Calu3 (cell line): ENCODE data around the gene ZNF277. TPM values are rescaled to one million over a fixed set of nuclear protein-coding genes. Genes with fewer than 3 reads are reported as not detected.

Experiments
- BruUV-seq: library from RNA; stranded (reverse); fragments of 400-500 nt; replicated peaks from 2 replicates; lab custom pipeline; 2021; lab: Mats Ljungman, UMichigan
- CTCF ChIA-PET: fragments of 300-600 bp; sonication (Branson Sonifier 250); formaldehyde crosslinking; loops from one replicate; lab custom pipeline; 2022; ENCODE audit warnings: antibody characterized with exemption; lab: Charles Lee
- DNase-seq: peaks from one replicate; pipeline ENCODE4 v3.0.0; 2022
- H3K27ac Mint-ChIP-seq: one replicate; pipeline ENCODE4 v1.8.0; 2022; ENCODE audit warnings: mixed read lengths; ENCODE audit not compliant: unreplicated experiment
- H3K27me3 Mint-ChIP-seq: one replicate; pipeline ENCODE4 v1.8.0; 2022; ENCODE audit warnings: mixed read lengths; ENCODE audit not compliant: unreplicated experiment
- H3K36me3 Mint-ChIP-seq: one replicate; pipeline ENCODE4 v1.8.0; 2022; ENCODE audit warnings: mild to moderate bottlenecking, moderate library complexity, mixed read lengths; ENCODE audit not compliant: insufficient read depth, unreplicated experiment
- H3K4me1 Mint-ChIP-seq: one replicate; pipeline ENCODE4 v1.8.0; 2022; ENCODE audit warnings: mild to moderate bottlenecking, low read depth, mixed read lengths; ENCODE audit not compliant: unreplicated experiment
- H3K4me3 Mint-ChIP-seq: one replicate; pipeline ENCODE4 v1.8.0; 2022; ENCODE audit warnings: mild to moderate bottlenecking, low read depth, moderate library complexity, mixed read lengths; ENCODE audit not compliant: unreplicated experiment
- H3K9me3 Mint-ChIP-seq: one replicate; pipeline ENCODE4 v1.8.0; 2022; ENCODE audit warnings: low read depth, mixed read lengths; ENCODE audit not compliant: unreplicated experiment
- intact Hi-C: fragments of 100-400 bp; cut with micrococcal nuclease; formaldehyde crosslinking; loops from one replicate; pipeline ENCODE4 v1.10.0; 2022; ENCODE audit not compliant: unreplicated experiment
- total RNA-seq: library from RNA; stranded (reverse); gene quantifications from 2 replicates; pipeline ENCODE4 v1.2.3, GENCODE V29; 2022
- TF ChIP-seq, protein P1 (sequence below): fragments of 200-600 bp; IDR thresholded peaks from one replicate; pipeline ENCODE4 v1.8.0; 2022; ENCODE audit warnings: antibody characterized with exemption; ENCODE audit not compliant: unreplicated experiment

The ZNF277 gene
- total RNA-seq, 1 experiment from 2014 or later, result 18.1 TPM

DNA sequence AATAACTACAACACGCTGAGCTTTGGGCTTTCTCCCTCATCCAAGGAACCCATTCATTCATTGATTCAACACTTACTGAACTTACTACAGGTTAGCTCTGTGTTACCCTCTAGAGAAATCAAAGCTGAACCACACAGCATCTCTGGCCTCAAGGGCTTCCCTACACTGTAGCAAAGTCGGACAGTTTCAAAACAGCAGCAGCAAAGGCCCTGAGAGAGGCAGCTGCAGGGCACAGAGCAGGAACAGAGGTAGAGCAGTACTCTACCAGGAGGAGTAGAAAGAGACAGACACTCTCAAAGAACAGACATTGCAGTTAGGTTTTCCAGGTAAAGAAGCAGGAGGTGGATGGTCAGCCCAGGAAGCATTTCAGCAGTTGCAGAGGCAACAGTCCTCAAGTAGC lies 16.4 kb upstream of the ZNF277 start:
- no peak for DNase-seq
- Mint-ChIP-seq H3K4me1 (no peaks in the 10 kb centered on the region), H3K27me3 (no peaks in the 10 kb centered on the region), H3K4me3 (no peak overlapping the region), H3K36me3 (no peaks in the 10 kb centered on the region), H3K27ac (no peak overlapping the region), H3K9me3 (no peaks in the 10 kb centered on the region)
- CTCF ChIA-PET, result no interaction called here
- intact Hi-C loops, result no loop called here
- no TSS peak for BruUV-seq
- TF ChIP-seq, protein P1, sequence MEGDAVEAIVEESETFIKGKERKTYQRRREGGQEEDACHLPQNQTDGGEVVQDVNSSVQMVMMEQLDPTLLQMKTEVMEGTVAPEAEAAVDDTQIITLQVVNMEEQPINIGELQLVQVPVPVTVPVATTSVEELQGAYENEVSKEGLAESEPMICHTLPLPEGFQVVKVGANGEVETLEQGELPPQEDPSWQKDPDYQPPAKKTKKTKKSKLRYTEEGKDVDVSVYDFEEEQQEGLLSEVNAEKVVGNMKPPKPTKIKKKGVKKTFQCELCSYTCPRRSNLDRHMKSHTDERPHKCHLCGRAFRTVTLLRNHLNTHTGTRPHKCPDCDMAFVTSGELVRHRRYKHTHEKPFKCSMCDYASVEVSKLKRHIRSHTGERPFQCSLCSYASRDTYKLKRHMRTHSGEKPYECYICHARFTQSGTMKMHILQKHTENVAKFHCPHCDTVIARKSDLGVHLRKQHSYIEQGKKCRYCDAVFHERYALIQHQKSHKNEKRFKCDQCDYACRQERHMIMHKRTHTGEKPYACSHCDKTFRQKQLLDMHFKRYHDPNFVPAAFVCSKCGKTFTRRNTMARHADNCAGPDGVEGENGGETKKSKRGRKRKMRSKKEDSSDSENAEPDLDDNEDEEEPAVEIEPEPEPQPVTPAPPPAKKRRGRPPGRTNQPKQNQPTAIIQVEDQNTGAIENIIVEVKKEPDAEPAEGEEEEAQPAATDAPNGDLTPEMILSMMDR, result no peak

DNA sequence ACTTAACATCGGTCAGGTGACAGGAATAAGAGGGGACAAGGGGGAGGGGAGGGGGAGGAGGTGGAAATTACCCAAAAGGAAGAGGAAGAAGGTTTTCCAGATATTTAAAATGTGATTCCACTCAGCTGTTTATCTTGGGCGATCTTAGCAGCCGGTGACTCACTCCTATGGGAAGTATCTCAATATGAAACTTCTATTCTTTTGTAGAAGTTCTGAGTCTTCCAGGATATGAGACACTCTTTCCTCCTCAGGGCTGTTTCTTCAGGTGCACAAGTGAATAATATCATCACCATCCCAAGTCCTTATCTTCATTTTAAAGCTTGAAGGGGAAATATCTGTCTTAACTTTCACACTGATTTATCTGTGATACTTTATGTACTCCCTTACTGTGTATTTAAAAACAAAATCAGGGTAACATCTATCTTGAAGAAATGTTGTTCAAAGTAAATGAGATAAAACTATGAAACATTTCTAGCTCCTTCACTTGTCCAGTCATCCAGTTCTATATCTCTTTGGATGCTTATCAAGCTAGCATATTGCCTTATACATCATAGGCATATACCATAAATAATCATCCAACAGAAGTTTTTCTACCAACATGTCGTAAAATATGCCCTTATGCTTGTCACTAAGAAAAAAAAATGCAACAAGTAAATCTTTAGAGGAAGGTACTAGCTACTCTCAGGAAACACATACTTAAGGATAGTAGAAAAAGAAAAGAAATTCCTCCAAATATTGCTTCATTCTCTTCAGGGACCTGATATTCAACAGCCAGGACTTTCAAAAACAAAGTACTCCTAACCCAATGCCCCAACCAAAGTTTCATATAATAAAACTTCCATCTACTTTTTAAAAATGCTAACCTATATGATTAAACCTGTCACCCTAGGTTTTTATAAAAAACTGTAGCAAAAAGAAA lies 14.0 kb upstream of the ZNF277 start:
- no peaks in the 10 kb centered on the region for H3K36me3 Mint-ChIP-seq
- DNase-seq, result no peak
- no peaks in the 10 kb centered on the region for H3K4me1 Mint-ChIP-seq
- H3K27ac Mint-ChIP-seq, result no peak overlapping the region
- TF ChIP-seq, protein P1, result no peak
- no TSS peak for BruUV-seq
- H3K9me3 Mint-ChIP-seq, result no peaks in the 10 kb centered on the region
- H3K4me3 Mint-ChIP-seq, result no peak overlapping the region
- intact Hi-C loops, result no loop called here
- H3K27me3 Mint-ChIP-seq, result no peaks in the 10 kb centered on the region
- CTCF ChIA-PET, result no interaction called here

DNA sequence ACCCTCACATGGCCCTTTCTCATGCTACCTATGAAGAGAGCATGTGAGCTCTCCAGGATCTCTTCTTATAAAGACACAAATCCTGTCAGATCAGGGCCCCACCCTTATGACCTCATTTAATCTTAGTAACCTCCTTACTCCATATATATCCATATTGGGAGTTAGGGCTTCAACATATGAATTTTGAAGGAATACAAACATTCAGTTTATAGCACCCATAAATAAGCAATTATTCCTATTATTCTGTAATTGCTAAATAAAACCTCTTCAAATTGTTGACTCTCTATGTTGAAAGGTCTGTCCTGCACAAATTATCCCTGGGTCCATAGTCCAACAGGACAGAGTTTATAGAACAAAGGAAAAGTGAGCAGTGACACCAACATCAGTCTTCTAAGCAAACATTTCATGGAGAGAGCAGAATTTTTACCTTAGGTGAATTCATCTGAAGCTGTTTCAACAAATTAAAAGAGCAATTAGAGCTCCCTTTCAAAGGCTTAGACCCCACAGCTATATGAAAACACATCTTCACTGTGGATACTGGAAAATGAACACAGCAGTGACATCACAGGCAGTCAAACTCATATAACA lies 12.5 kb upstream of the ZNF277 start:
- intact Hi-C loops, result no loop called here
- H3K4me1 Mint-ChIP-seq, result no peaks in the 10 kb centered on the region
- CTCF ChIA-PET, result no interaction called here
- H3K36me3 Mint-ChIP-seq, result no peaks in the 10 kb centered on the region
- no peak overlapping the region for H3K27ac Mint-ChIP-seq
- H3K27me3 Mint-ChIP-seq, result no peaks in the 10 kb centered on the region
- BruUV-seq, result no TSS peak
- TF ChIP-seq, protein P1, result no peak
- no peak overlapping the region for H3K4me3 Mint-ChIP-seq
- DNase-seq, result no peak
- H3K9me3 Mint-ChIP-seq, result no peaks in the 10 kb centered on the region

DNA sequence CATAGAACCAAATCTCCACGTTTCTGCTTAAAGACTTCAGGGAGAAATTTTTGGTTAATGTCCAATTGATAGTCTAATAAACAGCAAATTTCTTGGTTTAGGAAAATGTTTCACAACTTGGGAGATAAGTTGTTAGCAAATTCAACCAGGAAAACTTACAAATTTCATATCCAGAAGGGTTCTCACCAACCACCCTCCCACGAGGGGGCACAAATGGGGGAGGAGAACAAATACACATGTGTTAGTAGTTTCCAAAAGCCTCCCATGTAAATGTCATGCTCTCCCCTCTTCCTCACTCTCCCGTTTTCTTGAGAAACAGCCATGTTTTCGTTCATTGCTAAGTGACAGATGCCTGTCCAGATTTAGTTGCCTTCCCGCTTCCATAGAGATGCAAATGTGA lies 10.8 kb upstream of the ZNF277 start:
- CTCF ChIA-PET, result no interaction called here
- H3K27me3 Mint-ChIP-seq, result no peaks in the 10 kb centered on the region
- H3K4me3 Mint-ChIP-seq, result no peak overlapping the region
- intact Hi-C loops, result no loop called here
- TF ChIP-seq, protein P1, result no peak
- H3K27ac Mint-ChIP-seq, result no peak overlapping the region
- no peaks in the 10 kb centered on the region for H3K36me3 Mint-ChIP-seq
- no peaks in the 10 kb centered on the region for H3K9me3 Mint-ChIP-seq
- H3K4me1 Mint-ChIP-seq, result no peaks in the 10 kb centered on the region
- BruUV-seq, result no TSS peak
- DNase-seq, result no peak
